Vagina (tissue), 2 donors: ENCODE measurements around the gene TBC1D16.

Experiments used
- POLR2A ChIP-seq, 2 donors: fragments of 450-650 bp; IDR thresholded peaks; one replicate each; pipeline ENCODE4 v1.6.1; 2017; ENCODE audit warnings: antibody characterized with exemption in 2 of 2, mild to moderate bottlenecking in 2 of 2, moderate library complexity in 2 of 2
- TF ChIP-seq, protein P1 (sequence below), 3 experiments: fragments of 450-650 bp in 2 of 3; fragments of 200-600 bp in 1 of 3; sonication (generic) in 1 of 3; IDR thresholded peaks; one replicate each; pipeline ENCODE4 v1.5.1; 2017 to 2019; ENCODE audit warnings: antibody characterized with exemption in 3 of 3, mild to moderate bottlenecking in 2 of 3, moderate library complexity in 2 of 3

DNA sequence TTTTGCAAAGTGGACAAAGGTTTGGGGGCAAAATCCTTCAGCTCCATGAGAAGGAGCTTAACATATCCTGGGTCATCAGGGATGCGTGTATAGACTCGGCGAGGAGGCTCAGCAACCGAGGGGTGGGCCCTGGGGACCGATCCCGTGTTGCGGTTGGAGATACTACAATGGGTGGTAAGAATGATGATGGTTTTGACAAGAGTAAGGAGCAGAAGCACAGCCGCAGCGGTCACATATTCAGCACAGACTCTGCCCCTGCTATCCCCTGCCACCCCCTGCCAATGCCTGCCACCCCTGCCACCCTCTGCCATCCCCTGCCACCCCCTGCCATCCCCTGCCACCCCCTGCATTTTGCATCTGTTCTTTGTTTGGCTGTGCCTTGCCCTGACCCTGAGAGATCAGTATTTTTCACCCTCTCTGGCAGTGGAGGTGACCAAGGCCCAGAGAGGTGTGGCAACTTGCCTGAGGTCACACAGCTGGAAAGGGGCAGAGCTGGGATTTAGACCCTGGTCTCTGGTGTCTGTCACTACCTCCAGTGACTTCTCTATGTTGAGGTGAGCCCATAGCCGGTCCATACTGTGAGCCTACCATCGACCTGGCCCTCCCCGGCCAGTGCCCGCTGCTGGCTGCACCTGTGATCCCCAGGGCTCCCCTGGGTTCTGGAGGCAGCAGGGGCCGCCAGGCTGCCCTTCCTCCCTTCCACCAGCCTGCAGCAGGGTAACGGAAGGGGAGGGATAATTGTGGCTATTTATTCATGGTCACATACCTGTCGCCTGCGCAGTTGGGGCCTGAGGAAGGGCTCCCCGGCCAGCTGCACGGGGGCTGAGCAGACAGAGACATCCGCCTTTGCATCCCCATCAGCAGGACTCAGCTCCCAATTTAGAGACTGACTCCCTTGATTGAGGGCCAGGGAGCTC, 121.5 kb downstream of the TBC1D16 start:
- TF ChIP-seq, protein P1, sequence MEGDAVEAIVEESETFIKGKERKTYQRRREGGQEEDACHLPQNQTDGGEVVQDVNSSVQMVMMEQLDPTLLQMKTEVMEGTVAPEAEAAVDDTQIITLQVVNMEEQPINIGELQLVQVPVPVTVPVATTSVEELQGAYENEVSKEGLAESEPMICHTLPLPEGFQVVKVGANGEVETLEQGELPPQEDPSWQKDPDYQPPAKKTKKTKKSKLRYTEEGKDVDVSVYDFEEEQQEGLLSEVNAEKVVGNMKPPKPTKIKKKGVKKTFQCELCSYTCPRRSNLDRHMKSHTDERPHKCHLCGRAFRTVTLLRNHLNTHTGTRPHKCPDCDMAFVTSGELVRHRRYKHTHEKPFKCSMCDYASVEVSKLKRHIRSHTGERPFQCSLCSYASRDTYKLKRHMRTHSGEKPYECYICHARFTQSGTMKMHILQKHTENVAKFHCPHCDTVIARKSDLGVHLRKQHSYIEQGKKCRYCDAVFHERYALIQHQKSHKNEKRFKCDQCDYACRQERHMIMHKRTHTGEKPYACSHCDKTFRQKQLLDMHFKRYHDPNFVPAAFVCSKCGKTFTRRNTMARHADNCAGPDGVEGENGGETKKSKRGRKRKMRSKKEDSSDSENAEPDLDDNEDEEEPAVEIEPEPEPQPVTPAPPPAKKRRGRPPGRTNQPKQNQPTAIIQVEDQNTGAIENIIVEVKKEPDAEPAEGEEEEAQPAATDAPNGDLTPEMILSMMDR (IDR thresholded peaks at IDR 0.05), result no peak
- no peak for TF ChIP-seq POLR2A (IDR thresholded peaks at IDR 0.05)
